GM18873 (cell line): Measurements from ENCODE around the gene TMCC1.
"Not testable (repeated sequence)": the region's sequence is repeated elsewhere in the genome, so short reads cannot be mapped to it uniquely, and the experiment has no call there.

Experiments
- ATAC-seq: cut with Tn5 transposase; IDR thresholded peaks from one replicate; pipeline ENCODE4 v1.9.1; 2021; ENCODE audit warnings: mild to moderate bottlenecking, moderate library complexity, moderate number of reproducible peaks; ENCODE audit not compliant: unreplicated experiment, low FRiP score

Gene TMCC1

GRCh38 chr3:129778871-129779270 lies 114.6 kb downstream of the TMCC1 start:
- no peak for ATAC-seq

DNA sequence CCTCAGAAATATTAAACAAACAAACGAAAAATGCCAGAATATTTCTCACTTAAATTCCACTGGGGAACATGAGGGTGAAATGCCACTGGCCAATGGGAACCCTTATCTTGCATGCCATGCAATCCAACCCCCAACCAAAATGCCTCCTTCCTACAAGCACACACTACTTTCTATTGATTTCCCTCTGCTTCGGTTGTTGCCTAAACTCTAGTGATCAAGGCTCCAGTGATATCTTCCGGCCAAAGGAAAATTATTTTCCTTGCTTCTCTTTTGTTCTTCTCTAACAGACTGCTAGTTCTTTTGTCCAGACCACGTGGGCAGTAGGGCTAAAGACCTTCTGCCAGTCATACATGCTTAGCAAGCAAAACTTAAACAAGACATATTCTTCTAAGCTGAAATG lies 115.7 kb downstream of the TMCC1 start:
- ATAC-seq, result no peak

- ATAC-seq, result no peak
Measured at GRCh38 chr3:129775870-129776269, 117.6 kb downstream of the TMCC1 start.

DNA sequence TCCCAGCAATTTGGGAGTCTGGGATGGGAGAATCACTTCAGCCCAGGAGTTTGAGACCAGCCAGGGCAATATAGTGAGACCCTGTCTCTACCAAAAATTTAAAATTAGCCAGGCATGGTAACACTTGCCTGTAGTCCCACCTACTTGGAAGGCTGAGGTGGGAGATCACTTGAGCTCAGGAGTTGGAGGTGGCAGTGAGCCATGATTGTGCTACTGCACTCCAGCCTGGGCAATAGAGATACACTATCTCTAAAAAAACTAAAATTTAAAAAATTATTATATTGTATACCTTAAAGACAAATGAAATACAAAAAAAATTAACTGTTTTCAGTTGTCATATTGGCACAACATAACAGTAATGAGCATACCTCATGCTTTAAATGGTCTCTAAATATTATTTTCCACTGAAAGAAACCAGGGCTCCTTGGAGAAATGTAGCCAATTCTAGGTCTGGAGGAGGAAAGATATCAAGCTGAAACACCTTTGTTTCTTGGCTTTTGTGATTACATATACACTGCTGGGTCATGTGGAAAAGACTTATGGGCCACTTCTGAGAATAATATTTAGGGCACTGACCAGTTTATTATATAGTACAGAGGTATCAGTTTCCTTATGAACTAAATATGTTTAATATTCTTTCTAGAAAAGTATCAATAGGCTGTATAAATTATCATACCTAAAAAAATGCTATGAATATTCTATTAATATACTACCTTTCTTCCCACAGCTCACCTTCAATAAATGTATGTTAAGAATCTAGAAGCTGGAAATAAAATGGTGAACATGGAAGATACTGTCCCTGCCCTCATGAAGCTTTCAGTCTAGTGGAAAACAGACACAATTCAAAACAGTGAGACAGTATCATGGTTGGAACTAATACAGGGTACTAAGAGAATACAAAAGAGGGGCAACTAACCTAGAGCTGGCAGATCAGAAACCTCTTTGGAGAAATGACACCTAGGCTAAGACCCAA lies 119.5 kb downstream of the TMCC1 start:
- no peak for ATAC-seq

GRCh38 chr3:129770604-129771003 lies 122.9 kb downstream of the TMCC1 start:
- no peak for ATAC-seq

- no peak for ATAC-seq
Measured at GRCh38 chr3:129769616-129770015, 123.9 kb downstream of the TMCC1 start.

DNA sequence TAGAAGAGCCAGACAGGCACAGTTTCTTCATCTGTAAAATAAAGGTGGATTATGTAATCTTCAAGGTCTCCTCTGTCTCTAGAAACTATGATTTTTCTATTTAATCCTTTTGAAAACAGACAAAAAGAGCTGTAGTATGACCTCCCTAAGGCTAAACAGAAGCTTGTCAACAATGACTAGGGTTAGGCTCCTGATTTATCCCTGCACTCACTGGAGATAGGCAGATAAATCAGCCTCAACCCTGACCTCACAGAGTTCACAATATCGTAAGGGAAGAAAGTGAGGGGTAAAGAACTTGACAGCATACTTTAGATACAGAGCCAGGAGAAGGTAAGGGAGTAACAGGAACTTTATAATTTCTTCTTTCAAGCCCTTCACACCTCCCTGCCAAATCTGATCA lies 124.8 kb downstream of the TMCC1 start:
- no peak for ATAC-seq

DNA sequence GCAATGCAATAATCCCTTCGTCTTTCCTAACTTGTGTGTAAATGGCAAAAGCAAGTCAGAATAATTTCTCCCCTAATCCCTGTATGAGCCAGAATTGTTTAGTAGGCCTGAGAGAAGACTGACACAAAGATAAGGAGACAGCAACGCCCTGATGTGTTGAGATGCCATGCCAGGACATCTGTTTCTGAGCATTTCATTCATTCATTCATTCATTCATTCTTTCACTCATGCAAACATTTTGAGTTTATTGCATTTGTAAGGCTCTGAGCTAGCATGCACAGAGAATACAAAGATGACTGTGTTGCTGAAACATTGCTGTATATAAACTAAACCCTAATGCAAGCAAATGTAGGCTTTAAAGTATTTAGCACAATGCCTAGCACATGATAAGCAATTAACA lies 127.4 kb downstream of the TMCC1 start:
- ATAC-seq, result no peak

- no peak for ATAC-seq
Measured at GRCh38 chr3:129764090-129764489, 129.4 kb downstream of the TMCC1 start.

- ATAC-seq, result no peak
Measured at GRCh38 chr3:129758785-129759320, 134.7 kb downstream of the TMCC1 start.

DNA sequence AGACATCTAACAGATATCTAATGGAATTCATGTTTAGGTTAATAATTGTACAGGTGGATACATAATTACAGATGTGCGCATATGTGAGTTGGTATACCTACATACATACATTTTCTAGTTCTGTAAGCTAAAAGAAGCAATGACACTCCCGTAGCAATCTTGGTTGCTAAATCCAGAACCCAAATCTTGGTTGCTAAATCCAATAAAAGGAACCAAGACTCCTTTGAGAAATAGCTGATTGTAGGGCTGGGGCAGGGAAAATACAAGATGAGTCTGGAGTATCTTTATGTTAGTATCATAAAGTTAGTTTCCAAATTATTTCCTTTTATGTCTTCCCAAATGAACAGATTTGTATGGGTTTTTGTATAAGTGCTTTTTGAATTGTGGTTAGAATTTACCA lies 135.2 kb downstream of the TMCC1 start:
- ATAC-seq, result no peak

- ATAC-seq, result no peak
Measured at GRCh38 chr3:129756871-129757270, 136.6 kb downstream of the TMCC1 start.

- not testable (repeated sequence) for ATAC-seq
Measured at GRCh38 chr3:129751105-129751504, 142.4 kb downstream of the TMCC1 start.

DNA sequence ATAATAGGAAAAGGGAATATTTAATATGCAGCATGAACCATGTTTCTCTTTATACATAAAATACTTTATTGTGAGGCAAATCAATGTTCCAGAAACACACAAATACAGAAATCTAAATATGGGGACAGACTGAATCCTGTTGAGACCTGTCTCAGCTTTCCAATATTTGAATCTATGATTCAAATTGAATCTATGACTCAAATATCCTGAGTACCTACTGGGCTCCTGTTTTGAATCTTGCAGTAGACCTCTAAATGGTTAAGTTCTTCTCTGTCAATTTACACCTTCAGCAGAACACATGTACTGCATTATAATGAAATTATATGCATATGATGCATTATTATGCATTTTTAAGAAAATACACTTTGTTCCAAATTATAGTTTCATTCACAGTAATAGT lies 143.8 kb downstream of the TMCC1 start:
- no peak for ATAC-seq

- no peak for ATAC-seq
Measured at GRCh38 chr3:129747992-129748391, 145.5 kb downstream of the TMCC1 start.

GRCh38 chr3:129747136-129747535 lies 146.4 kb downstream of the TMCC1 start:
- no peak for ATAC-seq

DNA sequence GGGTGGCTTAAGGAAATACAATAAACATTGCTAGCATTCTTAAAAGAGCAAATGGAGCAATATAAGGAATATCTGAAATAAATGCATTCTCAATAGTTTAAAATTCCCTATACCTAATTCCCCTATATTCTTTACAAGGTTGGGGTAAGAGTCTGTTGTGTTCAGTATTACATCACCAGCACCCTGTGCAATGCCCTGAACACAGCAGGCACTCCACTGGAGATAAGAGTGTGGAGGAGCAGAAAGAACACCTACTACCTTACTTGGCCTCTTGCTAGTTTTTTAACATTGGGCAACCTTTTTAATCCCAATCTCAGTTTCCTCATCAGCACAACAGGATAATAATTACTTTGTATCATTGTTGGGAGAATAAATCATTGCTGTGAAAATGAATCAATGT lies 146.9 kb downstream of the TMCC1 start:
- ATAC-seq, result no peak

DNA sequence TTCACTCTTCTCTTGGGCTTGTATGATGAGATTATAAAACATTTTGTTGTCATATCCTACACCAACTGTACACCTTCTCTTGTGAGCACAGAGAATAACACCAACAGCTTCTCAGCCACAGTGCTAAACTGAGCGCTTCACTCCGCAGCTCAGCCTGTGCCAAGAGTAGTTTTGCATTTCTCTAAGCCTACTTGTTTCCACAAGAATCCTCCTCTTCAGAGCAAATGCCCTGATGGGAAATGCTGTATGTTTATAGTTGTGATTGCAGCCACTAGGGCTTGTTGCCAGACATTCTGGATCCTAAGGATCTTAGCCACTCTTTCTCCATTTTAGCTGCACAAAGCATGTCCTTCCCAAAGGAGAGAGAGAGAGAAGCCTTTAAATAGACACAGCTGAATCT lies 148.3 kb downstream of the TMCC1 start:
- ATAC-seq, result no peak

GRCh38 chr3:129741794-129742193 lies 151.7 kb downstream of the TMCC1 start:
- no peak for ATAC-seq

GRCh38 chr3:129740090-129740489 lies 153.4 kb downstream of the TMCC1 start:
- ATAC-seq, result no peak

DNA sequence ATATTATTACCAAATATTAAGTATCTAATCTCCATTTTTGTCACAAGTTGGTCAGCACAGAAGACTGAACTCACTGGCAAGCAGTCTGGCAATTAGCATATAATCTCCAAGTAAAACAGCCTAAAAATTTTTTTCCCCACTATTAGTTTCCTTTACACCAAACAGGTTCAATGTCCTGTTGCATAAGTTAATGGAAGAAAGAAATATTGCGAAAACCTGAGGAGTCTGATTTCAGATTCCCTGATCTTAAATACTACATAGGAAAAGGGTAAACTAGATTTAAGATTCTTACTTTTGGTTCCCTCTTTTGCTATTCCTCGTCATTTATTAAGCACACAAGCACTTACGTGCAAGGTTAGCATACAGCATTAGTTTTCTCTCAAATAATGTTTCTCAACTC lies 153.9 kb downstream of the TMCC1 start:
- no peak for ATAC-seq

DNA sequence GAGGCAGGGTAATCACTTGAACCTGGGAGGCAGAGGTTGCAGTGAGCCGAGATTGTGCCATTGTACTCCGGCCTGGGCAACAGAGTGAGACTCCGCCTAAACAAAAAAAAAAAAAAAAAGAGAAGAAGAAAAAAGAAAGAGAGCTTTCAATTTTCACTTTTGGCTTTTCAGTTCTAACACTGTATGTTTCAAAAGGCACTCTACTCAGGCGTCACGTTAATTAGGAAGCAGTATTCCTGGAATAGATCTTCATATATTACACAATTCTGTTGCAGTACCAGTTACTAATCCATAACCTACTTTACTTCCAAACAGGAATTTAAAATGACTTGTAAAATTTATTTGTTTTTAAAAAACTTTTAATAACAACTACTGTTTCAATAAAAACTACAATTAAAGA lies 155.3 kb downstream of the TMCC1 start:
- ATAC-seq, result no peak
